IPS DF 6.9 (cell line): ENCODE results near the gene ARPC2.

Experiments
- DNase-seq: peaks from one replicate; pipeline ENCODE4 v3.0.0-alpha.2; 2013; ENCODE audit warnings: low read depth, low spot score
- H3K27ac ChIP-seq: one replicate; pipeline ENCODE4 v1.5.1; 2013; ENCODE audit warnings: low read length, control low read depth
- H3K27me3 ChIP-seq: 2 replicates; pipeline ENCODE4 v1.6.1; 2013; ENCODE audit warnings: mild to moderate bottlenecking, low read length; ENCODE audit not compliant: control insufficient read depth, insufficient read depth
- H3K36me3 ChIP-seq: 2 replicates; pipeline ENCODE4 v1.6.1; 2013; ENCODE audit warnings: low read length; ENCODE audit not compliant: control insufficient read depth, insufficient read depth
- H3K4me1 ChIP-seq: 2 replicates; pipeline ENCODE4 v1.6.1; 2013; ENCODE audit warnings: low read length; ENCODE audit not compliant: control insufficient read depth, insufficient read depth
- H3K4me3 ChIP-seq: 2 replicates; pipeline ENCODE4 v1.5.1; 2013; ENCODE audit warnings: mild to moderate bottlenecking, low read length
- H3K9me3 ChIP-seq: 2 replicates; pipeline ENCODE4 v1.6.1; 2013; ENCODE audit warnings: low read length, inconsistent platforms; ENCODE audit not compliant: control insufficient read depth, insufficient read depth
- WGBS: extraction: QIAGEN DNeasy Blood & Tissue Kit; methylation state at CpG from one replicate; pipeline ENCODE4 v1.1.7; 2013; ENCODE audit warnings: mixed read lengths, missing lambda C conversion rate; ENCODE audit not compliant: insufficient read length, insufficient coverage; 5-methylcytosine and 5-hydroxymethylcytosine counted together

The ARPC2 gene

DNA sequence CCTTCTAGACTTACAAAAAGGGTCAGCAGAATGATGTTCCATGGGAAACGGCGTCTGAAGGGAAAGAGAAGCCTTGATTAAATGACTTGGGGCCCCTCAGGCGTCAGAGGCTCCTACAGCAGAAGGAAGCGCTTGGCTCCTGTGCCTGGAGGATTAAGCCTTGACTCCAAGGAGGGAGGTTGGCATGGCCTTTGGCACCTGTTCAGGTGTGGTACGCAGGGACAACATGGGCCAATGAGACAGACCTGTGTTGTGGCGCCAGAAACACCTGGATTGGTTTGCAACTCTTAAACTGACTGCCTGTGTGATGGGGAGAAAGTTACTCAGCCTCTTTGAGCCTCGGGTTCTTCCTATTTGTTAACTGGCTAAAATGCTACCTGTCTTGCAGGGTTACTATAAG lies 60.9 kb downstream of the ARPC2 start:
- Histone ChIP-seq H3K36me3 (peaks cover 16% of the 10 kb centered on the region; the same call in 1 of the 2 replicates), H3K27ac (no peak overlapping the region)

DNA sequence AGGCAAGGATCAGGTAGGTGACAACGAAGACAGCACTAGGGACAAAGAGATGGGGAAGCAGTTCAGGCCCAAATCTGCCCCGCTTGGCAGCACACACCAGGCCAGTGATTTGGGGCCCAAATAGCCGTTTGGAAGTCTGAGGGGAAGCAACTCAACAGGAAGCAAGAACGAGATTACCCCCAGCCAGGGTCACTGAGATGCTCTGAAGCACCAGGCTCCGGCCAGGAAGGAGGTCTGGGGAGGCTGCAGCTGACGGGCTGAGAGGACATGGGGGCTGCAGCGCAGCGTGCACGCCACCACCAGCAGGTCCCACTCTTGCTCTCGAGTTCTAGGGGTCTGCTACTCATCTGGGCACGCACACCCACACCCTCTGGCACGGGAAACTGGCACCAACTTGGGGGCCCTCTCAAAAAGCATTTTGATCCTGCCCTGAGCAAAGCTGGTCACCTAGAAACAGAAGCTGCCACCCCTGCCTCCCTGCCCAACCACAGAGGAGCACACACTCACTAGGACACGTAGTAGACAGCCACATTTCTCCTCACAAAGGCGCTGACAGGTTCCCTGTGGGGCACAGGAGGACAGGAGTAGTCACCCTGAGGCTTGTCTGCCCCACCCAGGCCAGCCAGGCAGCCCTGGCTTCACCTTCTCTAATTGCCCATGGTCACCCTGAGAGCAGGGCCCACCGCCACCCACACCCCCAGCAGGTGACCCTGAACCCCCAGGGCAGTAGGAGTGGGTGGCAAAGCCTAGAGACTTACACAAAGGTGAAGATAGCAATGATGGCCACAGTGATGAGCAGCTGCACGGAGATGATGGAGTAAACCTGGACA lies 61.8 kb downstream of the ARPC2 start:
- Histone ChIP-seq H3K4me3 (no peak overlapping the region), H3K9me3 (no peaks in the 10 kb centered on the region), H3K27ac (no peak overlapping the region), H3K4me1 (no peaks in the 10 kb centered on the region), H3K27me3 (no peaks in the 10 kb centered on the region), H3K36me3 (peaks cover 16% of the 10 kb centered on the region; the same call in 1 of the 2 replicates)
- DNase-seq: no peak
- WGBS: no CpG with 5 or more reads among the region's 16 CpGs

More for the DNA sequence above, 60.9 kb downstream of the ARPC2 start:
- WGBS: no CpG with 5 or more reads among the region's 7 CpGs
- Histone ChIP-seq H3K4me1 (no peaks in the 10 kb centered on the region), H3K4me3 (no peak overlapping the region), H3K27me3 (no peaks in the 10 kb centered on the region), H3K9me3 (no peaks in the 10 kb centered on the region)
- DNase-seq: no peak

DNA sequence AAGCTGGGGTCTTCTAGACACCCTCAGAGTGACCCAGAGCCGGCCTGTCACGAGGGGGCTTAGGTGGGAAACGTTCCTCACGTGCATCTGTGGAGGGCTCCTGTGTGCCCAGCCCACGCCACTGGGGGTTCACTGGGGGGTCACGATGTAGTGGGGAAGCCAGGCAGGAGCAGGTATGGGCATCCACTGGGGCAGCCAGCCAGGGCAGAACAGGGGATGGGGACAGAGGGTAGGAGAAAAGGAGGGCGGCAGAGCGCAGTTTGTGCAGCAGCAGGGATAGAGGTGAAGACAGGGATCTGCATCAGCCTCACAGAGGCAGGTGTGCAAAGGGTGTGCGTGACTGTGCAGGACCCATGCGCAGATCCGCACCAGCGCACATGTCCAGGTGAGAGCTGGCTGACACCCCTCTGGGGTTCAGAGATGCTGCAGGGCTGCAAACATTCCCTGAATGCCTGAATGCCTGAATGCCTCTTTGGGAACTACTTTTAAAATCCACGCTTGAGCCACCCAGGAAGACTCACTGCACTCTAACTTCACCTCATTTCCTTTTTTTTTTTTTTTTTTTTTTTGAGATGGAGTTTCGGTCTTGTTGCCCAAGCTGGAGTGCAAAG lies 63.4 kb downstream of the ARPC2 start:
- H3K4me3 ChIP-seq: no peak overlapping the region
- DNase-seq: no peak
- H3K36me3 ChIP-seq: peaks cover 12% of the 10 kb centered on the region; the same call in 1 of the 2 replicates
- H3K27me3 ChIP-seq: no peaks in the 10 kb centered on the region
- no peak overlapping the region for H3K27ac ChIP-seq
- no peaks in the 10 kb centered on the region for H3K9me3 ChIP-seq
- no CpG with 5 or more reads among the region's 14 CpGs for WGBS
- no peaks in the 10 kb centered on the region for H3K4me1 ChIP-seq

DNA sequence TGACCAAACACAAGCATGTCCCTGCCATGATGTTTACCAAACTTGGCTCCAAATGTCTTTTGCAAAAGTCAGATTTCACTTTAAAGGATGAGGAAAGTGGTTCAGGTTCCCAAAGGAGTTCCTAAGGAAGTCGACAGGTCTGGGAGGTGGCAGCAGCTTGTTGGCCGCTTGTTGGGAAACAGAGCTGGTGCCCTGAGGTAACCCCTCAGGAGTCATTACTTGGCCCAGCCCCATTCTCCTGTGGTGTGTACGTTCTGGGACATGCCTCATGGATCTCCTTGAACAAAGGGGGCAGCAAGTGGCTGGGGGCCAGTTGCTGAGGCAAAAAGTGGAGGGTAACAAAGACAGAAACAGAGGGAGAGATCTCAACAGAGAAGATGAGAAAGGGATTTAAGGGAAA lies 64.5 kb downstream of the ARPC2 start:
- no peak for DNase-seq
- Histone ChIP-seq H3K4me1 (no peaks in the 10 kb centered on the region), H3K36me3 (peaks cover 9% of the 10 kb centered on the region; the same call in 1 of the 2 replicates), H3K27ac (no peak overlapping the region), H3K27me3 (no peaks in the 10 kb centered on the region), H3K4me3 (no peak overlapping the region), H3K9me3 (no peaks in the 10 kb centered on the region)
- no CpG with 5 or more reads among the region's 3 CpGs for WGBS

DNA sequence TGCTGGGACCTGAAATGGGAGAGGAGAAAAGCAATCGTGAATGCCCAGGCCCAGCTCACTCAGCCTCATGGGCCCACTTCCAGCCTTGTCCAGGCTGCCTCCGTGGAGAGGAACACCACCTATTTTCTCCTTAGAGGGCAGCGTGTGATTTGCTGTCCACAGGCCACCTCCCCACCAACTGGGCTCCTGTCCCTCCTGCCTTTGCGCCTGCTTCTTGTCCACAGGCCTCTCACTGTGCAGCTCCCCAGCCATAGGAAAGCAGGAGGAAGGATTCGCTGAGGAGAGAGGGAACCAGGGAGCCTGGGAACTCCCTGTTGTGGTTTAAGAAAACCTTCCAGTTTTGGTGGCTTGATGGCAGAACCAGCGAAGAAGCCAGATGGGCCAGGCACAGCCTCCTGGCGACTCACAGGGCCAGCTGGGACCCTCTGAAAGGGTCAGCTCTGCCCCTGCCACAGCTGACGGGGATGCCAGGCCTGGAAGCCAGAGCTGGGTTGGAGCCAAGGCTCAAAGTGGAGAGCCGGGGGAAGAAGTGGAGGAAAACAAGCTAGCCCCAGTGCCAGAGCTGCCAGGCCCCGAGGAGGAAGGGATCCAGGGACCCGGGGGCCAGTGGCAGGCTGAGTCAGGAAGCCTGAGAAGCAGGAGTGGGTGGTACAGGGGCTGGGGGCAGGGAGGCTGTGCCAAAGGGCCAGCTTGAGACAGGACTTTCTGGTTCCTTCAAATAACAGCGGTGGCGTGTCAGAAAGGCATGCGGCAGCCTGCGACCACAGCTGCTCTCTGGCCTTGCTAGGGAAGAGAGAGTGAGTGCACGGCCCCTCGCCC lies 65.4 kb downstream of the ARPC2 start:
- H3K4me3 ChIP-seq: no peak overlapping the region
- no peak overlapping the region for H3K27ac ChIP-seq
- 0 out of 2 replicates have a peak, but pooled peaks cover 4% of the 10 kb centered on the region for H3K36me3 ChIP-seq
- no CpG with 5 or more reads among the region's 17 CpGs for WGBS
- no peaks in the 10 kb centered on the region for H3K9me3 ChIP-seq
- no peak for DNase-seq
- H3K4me1 ChIP-seq: peaks cover 3% of the 10 kb centered on the region; the same call in 1 of the 2 replicates
- no peaks in the 10 kb centered on the region for H3K27me3 ChIP-seq

DNA sequence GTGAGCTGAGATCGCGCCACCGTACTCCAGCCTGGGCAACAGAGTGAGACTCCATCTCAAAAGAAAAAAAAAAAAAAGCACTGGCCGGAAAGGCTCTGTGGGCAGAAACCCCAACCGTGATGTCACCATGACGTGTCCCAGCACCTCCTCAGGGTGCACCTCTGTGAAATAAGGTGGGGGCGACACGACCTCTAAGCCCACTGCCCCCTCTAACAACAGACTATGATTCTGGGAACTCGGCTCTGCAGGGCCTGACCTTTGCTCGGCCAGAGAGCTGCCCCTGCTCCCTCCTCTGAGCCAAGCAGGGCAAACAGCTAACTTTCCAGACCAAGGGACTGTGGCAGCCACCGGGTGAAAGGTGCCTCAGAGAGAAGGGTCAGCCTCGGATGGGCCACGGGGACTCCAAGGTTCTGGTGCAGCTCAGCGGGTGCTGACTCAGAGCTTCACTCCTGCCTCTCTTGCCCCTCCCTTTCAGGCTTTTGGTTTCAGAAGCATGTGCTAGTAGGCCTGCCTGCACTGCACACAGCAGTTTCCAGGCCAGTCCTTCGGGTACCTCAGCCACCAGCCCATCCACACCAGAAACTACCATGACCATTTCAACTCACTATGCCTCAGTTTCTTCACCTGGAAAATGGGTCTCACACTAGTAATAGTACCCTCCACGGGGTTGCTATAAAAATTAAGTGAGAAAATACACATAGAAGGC lies 67.3 kb downstream of the ARPC2 start:
- WGBS: no CpG with 5 or more reads among the region's 16 CpGs
- no peak for DNase-seq
- Histone ChIP-seq H3K27ac (no peak overlapping the region), H3K27me3 (no peaks in the 10 kb centered on the region), H3K9me3 (no peaks in the 10 kb centered on the region), H3K4me1 (peaks cover 3% of the 10 kb centered on the region), H3K4me3 (no peak overlapping the region), H3K36me3 (no peaks in the 10 kb centered on the region)

DNA sequence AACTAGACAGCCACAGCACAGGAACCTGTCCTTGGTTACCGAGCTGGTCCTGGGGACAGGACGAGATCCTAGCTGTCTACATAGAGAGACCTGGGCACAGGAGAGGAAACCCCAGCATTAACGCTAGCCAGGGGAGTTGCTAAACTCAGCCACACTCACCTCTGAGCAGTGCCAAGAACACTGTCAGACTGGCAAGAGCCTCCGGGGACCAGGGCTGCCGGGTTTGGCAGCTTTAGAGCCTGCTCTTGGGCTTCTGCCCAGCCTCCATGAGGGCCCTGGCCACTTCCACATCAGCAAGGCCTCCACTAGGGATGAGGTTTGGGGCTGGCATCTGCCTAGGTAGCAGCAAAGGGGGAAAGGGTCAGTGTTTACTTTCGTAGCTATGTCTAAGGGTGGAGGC lies 68.6 kb downstream of the ARPC2 start:
- Histone ChIP-seq H3K36me3 (no peaks in the 10 kb centered on the region), H3K4me1 (peaks cover 3% of the 10 kb centered on the region), H3K27ac (no peak overlapping the region), H3K9me3 (no peaks in the 10 kb centered on the region), H3K4me3 (no peak overlapping the region), H3K27me3 (no peaks in the 10 kb centered on the region)
- no peak for DNase-seq
- no CpG with 5 or more reads among the region's 6 CpGs for WGBS

DNA sequence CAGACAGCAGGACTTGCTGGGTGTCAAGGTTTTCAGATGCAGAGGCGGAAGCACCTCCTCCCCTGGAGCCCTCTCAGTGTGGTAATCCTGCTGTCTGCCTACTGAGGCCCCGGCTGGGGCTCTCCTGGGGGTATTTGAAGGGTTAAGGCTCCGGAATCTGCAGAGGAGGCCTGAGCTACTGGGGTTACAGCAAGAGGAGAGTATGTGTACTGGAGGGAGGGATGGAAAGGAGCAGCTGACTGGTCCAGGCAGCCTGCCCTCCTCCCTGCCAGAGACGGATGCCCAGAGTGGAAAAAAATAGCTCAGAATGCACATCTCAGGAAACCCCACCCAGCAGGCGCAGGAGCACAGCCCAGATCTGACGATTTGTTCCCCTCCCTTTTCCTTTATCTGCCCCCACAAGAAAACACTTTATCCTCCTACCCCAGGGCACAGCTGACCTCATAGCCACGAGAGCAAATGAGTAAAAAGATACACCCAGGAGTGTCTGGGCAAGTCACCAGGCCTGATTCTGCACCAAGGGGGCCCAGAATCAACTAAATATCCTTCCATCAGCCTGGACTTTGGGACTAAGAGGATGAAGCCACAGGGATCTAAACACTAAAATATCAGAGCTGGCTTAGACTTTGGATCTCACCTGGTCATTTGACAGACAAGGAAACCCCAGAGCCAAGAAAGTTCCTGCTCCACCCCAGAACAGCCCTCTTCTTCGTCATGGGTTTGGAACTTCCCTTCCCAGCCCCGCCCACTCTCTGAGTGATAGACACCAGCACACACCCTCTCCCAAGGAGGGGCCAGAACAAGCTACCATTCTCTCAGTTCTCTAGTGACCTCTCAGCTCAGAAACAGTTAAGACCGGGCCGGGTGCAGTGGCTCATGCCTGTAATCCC lies 69.8 kb downstream of the ARPC2 start:
- Histone ChIP-seq H3K4me3 (no peak overlapping the region), H3K27ac (no peak overlapping the region), H3K27me3 (no peaks in the 10 kb centered on the region), H3K9me3 (no peaks in the 10 kb centered on the region), H3K36me3 (no peaks in the 10 kb centered on the region), H3K4me1 (peaks cover 3% of the 10 kb centered on the region)
- DNase-seq: no peak
- WGBS: no CpG with 5 or more reads among the region's 11 CpGs

DNA sequence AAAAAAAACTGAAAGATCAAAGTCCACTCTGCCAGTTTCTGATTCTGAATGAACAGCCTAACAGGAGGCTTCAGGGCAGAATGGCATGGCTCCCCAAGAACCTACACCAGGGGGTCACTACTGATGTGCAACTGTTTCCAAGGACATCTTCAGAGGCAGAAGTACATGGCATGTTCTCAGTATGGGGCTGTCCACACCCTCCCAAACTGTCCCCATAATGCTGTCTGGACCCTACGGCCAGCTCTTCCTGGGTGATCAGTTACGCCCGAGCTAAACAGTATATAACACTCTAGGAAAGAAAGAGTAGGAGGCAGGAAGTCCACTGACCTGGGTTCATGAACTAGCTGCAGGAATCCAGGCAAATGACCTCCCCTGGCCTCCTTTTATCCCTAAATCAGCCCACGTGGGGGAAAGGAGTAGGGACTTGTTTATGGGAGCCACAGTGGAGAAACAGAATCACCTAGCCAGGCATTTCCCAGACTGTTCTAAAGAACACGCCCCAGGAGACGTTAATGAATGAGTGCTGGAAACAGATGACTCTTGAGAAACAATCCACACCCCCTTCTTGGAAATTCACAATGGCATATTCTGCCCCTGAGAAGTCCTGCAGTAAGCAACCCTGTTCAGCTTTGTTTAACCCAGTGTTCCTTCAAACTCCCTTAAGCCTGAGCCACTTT lies 72.8 kb downstream of the ARPC2 start:
- Histone ChIP-seq H3K27ac (no peak overlapping the region), H3K9me3 (no peaks in the 10 kb centered on the region), H3K27me3 (no peaks in the 10 kb centered on the region), H3K36me3 (no peaks in the 10 kb centered on the region), H3K4me1 (peaks cover 5% of the 10 kb centered on the region), H3K4me3 (no peak overlapping the region)
- no peak for DNase-seq
- WGBS: no CpG with 5 or more reads among the region's 6 CpGs
